Vagina (tissue), 2 donors: ENCODE measurements around the gene FRMD7. TPM values are rescaled to one million over a fixed set of nuclear protein-coding genes. Genes with fewer than 3 reads are reported as not detected.

Experiments
- DNase-seq, 2 donors: peaks; one replicate each; pipeline ENCODE4 v3.0.0-alpha.2; 2017; ENCODE audit errors: extremely low spot score in 2 of 2
- H3K27ac ChIP-seq: fragments of 200-600 bp; sonication (generic); one replicate; pipeline ENCODE4 v1.5.1; 2019
- H3K27me3 ChIP-seq: fragments of 200-600 bp; sonication (generic); one replicate; pipeline ENCODE4 v1.5.1; 2019
- H3K36me3 ChIP-seq, 2 donors: fragments of 200-600 bp; sonication (generic); one replicate each; pipeline ENCODE4 v1.5.1; 2017 to 2019
- H3K4me1 ChIP-seq: fragments of 200-600 bp; sonication (generic); one replicate; pipeline ENCODE4 v1.5.1; 2019
- H3K4me3 ChIP-seq, 2 donors: fragments of 200-600 bp; sonication (generic); 1 replicate in 1 of 2; 2 replicates in 1 of 2; pipeline ENCODE4 v1.5.1; 2016 to 2019
- H3K9me3 ChIP-seq: fragments of 200-600 bp; sonication (generic); one replicate; pipeline ENCODE4 v1.5.1; 2019
- POLR2A ChIP-seq, 2 donors: fragments of 450-650 bp; IDR thresholded peaks; one replicate each; pipeline ENCODE4 v1.6.1; 2017; ENCODE audit warnings: antibody characterized with exemption in 2 of 2, mild to moderate bottlenecking in 2 of 2, moderate library complexity in 2 of 2
- POLR2AphosphoS5 ChIP-seq, 2 donors: sonication (generic); formaldehyde crosslinking; IDR thresholded peaks; one replicate each; pipeline ENCODE4 v1.9.0; 2017; ENCODE audit warnings: antibody characterized with exemption in 2 of 2, mild to moderate bottlenecking in 2 of 2, low read depth in 1 of 2; ENCODE audit not compliant: insufficient read depth in 1 of 2
- intact Hi-C: fragments of 100-400 bp; cut with DNase I; formaldehyde crosslinking; loops from one replicate; pipeline ENCODE4 v1.15.1; 2023
- total RNA-seq: library from RNA; depleted of rRNA; stranded (reverse); fragments of >200 nt; gene quantifications from one replicate; pipeline ENCODE4 v1.2.3, GENCODE V29; 2016
- TF ChIP-seq, protein P1 (sequence below), 3 experiments: fragments of 450-650 bp in 2 of 3; fragments of 200-600 bp in 1 of 3; sonication (generic) in 1 of 3; IDR thresholded peaks; one replicate each; pipeline ENCODE4 v1.5.1; 2017 to 2019; ENCODE audit warnings: antibody characterized with exemption in 3 of 3, mild to moderate bottlenecking in 2 of 3, moderate library complexity in 2 of 3

The FRMD7 gene
- total RNA-seq, 1 donor from 2014 or later = not detected

DNA sequence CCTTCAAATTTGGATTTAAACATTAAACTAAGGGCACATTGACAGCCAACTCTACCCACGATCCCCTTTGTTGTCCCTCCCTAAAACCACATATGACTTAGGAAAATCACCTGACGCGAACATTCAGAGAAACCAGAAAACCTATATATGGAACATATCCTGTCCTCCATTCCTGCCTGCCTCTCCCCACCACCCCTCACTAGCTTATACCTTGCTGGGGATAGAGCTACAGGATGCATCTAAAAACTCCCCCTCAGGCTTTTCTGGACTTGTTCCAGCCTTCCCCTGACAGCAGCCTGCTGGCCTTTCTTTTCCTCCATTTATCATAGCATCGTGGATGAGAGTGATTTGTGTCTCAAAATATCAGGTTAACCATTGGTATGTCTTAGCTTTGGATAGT is 96.0 kb downstream of the FRMD7 start:
- no peak for DNase-seq
- H3K27me3 ChIP-seq = no peaks in the 10 kb centered on the region
- TF ChIP-seq POLR2A (IDR thresholded peaks at IDR 0.05) (no peak), POLR2AphosphoS5 (IDR thresholded peaks at IDR 0.05; ENCODE audit: insufficient read depth in 1 of 2, low read depth in 1 of 2) (no peak)
- TF ChIP-seq, protein P1, sequence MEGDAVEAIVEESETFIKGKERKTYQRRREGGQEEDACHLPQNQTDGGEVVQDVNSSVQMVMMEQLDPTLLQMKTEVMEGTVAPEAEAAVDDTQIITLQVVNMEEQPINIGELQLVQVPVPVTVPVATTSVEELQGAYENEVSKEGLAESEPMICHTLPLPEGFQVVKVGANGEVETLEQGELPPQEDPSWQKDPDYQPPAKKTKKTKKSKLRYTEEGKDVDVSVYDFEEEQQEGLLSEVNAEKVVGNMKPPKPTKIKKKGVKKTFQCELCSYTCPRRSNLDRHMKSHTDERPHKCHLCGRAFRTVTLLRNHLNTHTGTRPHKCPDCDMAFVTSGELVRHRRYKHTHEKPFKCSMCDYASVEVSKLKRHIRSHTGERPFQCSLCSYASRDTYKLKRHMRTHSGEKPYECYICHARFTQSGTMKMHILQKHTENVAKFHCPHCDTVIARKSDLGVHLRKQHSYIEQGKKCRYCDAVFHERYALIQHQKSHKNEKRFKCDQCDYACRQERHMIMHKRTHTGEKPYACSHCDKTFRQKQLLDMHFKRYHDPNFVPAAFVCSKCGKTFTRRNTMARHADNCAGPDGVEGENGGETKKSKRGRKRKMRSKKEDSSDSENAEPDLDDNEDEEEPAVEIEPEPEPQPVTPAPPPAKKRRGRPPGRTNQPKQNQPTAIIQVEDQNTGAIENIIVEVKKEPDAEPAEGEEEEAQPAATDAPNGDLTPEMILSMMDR (IDR thresholded peaks at IDR 0.05) = no peak
- no peak overlapping the region for H3K4me3 ChIP-seq
- no peaks in the 10 kb centered on the region for H3K4me1 ChIP-seq
- H3K36me3 ChIP-seq = no peaks in the 10 kb centered on the region
- no peaks in the 10 kb centered on the region for H3K9me3 ChIP-seq
- H3K27ac ChIP-seq = no peak overlapping the region
- intact Hi-C loops = no loop called here

DNA sequence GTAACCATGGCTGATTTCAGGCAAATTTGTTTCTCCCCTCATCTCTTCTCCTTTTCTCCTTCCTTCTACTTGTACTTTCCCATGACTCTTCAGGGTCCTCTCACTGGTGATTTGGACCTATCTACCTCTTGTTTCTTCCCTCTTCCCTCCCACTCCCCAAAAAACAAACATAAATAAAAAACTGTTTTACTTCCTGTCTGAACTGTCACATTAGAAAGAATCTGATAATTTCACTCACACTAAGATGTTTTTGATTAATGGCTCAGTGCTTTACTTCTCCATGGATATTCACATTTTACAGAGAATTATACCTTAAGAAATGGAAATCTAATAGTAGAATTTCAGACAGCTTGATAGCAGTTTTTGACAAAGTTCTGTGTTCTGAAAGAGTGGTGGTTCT is 97.6 kb downstream of the FRMD7 start:
- Histone ChIP-seq H3K4me1 (no peaks in the 10 kb centered on the region), H3K27me3 (no peaks in the 10 kb centered on the region), H3K9me3 (no peaks in the 10 kb centered on the region), H3K27ac (no peak overlapping the region), H3K4me3 (no peak overlapping the region), H3K36me3 (no peaks in the 10 kb centered on the region)
- intact Hi-C loops = no loop called here
- no peak for TF ChIP-seq POLR2A (IDR thresholded peaks at IDR 0.05)
- no peak for TF ChIP-seq POLR2AphosphoS5 (IDR thresholded peaks at IDR 0.05; ENCODE audit: insufficient read depth in 1 of 2, low read depth in 1 of 2)
- TF ChIP-seq, protein P1 (IDR thresholded peaks at IDR 0.05) = no peak
- no peak for DNase-seq

Other genes starting within 250 kb of the FRMD7 start
- gene STK26, start 104.7 kb downstream of the FRMD7 start, total RNA-seq = 18.9 TPM
- gene RAP2C, start 91.4 kb upstream of the FRMD7 start, total RNA-seq = 11.8 TPM